DMS53 treated with DMSO at 0.1 percent for 48 hours (cell line): ENCODE results near the gene RPN2.

Source experiments
- DNase-seq: peaks from one replicate; lab custom pipeline; 2025; ENCODE audit not compliant: unreplicated experiment; lab: John Stamatoyannopoulos, UW

The RPN2 gene

DNA sequence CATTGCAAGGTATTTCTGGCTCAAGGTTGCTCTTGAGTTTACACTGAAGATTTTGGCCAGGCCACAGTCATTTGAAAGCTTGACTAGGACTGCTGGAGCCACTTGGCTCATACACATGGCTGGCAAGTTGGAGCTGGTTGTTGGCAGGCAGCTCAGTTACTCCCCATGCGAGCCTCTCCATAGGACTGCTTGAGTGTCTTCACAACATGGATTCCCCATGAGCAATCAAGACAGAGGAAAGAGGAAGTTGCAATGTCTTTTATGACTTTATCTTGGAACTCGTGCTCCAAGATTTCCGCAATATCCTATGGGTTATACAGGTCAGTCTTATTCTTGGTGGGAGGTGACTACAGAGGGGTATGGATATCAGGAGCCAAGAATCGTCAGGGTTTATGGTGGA lies 109.0 kb downstream of the RPN2 start:
- no peak for DNase-seq

DNA sequence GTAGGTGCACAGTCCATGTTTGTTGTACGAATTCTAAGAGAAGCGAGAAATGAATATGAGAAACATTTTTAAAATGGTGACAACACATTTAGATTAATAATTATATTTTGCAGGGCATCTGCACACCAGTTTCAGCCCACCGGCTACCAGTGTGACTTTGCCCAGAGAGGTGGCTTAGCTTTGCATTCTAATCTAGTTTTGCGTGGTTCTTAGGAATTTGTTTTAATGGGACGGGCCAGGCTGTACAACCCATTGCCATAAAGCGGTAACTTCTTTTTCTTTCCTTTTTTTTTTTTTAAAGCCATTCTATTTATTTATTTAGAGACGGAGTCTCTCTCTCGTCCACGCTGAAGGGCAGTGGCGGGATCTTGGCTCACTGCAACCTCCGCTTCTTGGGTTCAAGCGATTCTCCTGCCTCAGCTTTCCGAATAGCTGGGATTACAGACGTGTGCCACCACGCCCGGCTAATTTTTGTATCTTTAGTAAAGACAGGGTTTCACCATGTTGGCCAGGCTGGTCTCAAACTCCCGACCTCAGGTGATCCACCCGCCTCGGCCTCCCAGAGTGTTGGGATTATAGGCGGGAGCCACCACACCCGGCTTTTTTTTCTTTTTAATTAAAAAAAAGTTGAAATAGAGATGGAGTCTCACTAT lies 111.2 kb downstream of the RPN2 start:
- DNase-seq = no peak
